K562 (cell line): Measurements from ENCODE around the gene ATRIP. TPM values are rescaled to one million over a fixed set of nuclear protein-coding genes. Genes with fewer than 3 reads are reported as not detected.

ENCODE experiments used
- ATAC-seq: fragments of 200-7000 bp; cut with Tn5 transposase; 3 replicates; pipeline ENCODE4 v1.9.1; 2020; ENCODE audit warnings: moderate library complexity
- BruUV-seq: library from RNA; stranded (reverse); fragments of 400-500 nt; replicated peaks from 2 replicates; lab custom pipeline; 2021; lab: Mats Ljungman, UMichigan
- CTCF ChIA-PET: fragments of 300-600 bp; formaldehyde crosslinking; extraction: SDS; loops from one replicate; lab custom pipeline; 2021; ENCODE audit warnings: low intra/inter-chr PET ratio; lab: Yijun Ruan, JAX
- POLR2A ChIA-PET: fragments of 300-600, 350-650 bp; sonication (Branson Sonifier 250); formaldehyde crosslinking; extraction: SDS; loops from one replicate; lab custom pipeline; 2021; ENCODE audit warnings: antibody characterized with exemption, inconsistent platforms; lab: Yijun Ruan, JAX
- DNase-seq, 4 experiments: peaks; one replicate each; pipeline versions ENCODE4 v3.0.0 to v3.0.0-alpha.2; 2011 to 2018; ENCODE audit warnings: low spot score in 3 of 4, mixed read lengths in 3 of 4; ENCODE audit errors: extremely low read depth in 1 of 4
- FAIRE-seq: peaks from 2 replicates; lab custom pipeline; 2011; peaks lifted over from hg19 to GRCh38; lab: Jason Lieb, UNC
- H2AFZ ChIP-seq: 2 replicates; pipeline ENCODE4 v1.6.0; 2011; ENCODE audit warnings: low read depth, low read length, control low read depth, inconsistent platforms
- H3K27ac ChIP-seq: fragments of 200-600 bp; 3 replicates; pipeline ENCODE4 v1.8.0; 2011; ENCODE audit warnings: low read depth, mild to moderate bottlenecking, control low read depth, inconsistent platforms, low read length, moderate library complexity, mixed read lengths; ENCODE audit errors: extremely low read depth
- H3K27me3 ChIP-seq, 2 experiments: fragments of 300-600 bp in 1 of 2; 2 replicates in 1 of 2; 3 replicates in 1 of 2; pipeline versions ENCODE4 v1.6.0 to v1.8.0; 2011; ENCODE audit warnings: inconsistent platforms in 2 of 2, low read length in 2 of 2, mild to moderate bottlenecking in 1 of 2, mixed read lengths in 1 of 2, moderate library complexity in 1 of 2; ENCODE audit not compliant: control insufficient read depth in 2 of 2, insufficient read depth in 2 of 2
- H3K36me3 ChIP-seq: fragments of 300-600 bp; 3 replicates; pipeline ENCODE4 v1.8.0; 2011; ENCODE audit warnings: mild to moderate bottlenecking, low read length, inconsistent platforms; ENCODE audit not compliant: control insufficient read depth, insufficient read depth
- H3K4me1 ChIP-seq, 2 experiments: fragments of 200-600 bp in 1 of 2; replicated peaks in 1 of 2; 2 replicates in 1 of 2; 3 replicates in 1 of 2; pipeline versions ENCODE4 v1.5.1 to v1.8.0; 2011; ENCODE audit warnings: inconsistent platforms in 2 of 2, low read length in 2 of 2, mild to moderate bottlenecking in 1 of 2, mixed read lengths in 1 of 2, moderate library complexity in 1 of 2; ENCODE audit not compliant: control insufficient read depth in 2 of 2, insufficient read depth in 2 of 2
- H3K4me2 ChIP-seq: 2 replicates; pipeline ENCODE4 v1.6.1; 2011; ENCODE audit warnings: low read length, control low read depth, inconsistent platforms, mixed read lengths; ENCODE audit not compliant: insufficient read depth
- H3K4me3 ChIP-seq: fragments of 200-600 bp; sonication (generic), shearing (Covaris generic); 2 replicates; pipeline ENCODE4 v1.5.1; 2016; ENCODE audit warnings: control low read depth, inconsistent platforms
- H3K79me2 ChIP-seq: fragments of 200-600 bp; 3 replicates; pipeline ENCODE4 v1.8.0; 2011; ENCODE audit warnings: low read length, inconsistent platforms; ENCODE audit not compliant: control insufficient read depth, insufficient read depth
- H3K9ac ChIP-seq, 2 experiments: 2 replicates each; pipeline versions ENCODE4 v1.6.0 to v1.6.1; 2011; ENCODE audit warnings: low read depth in 2 of 2, low read length in 2 of 2, control low read depth in 1 of 2, inconsistent platforms in 1 of 2, mild to moderate bottlenecking in 1 of 2, mixed read lengths in 1 of 2; ENCODE audit not compliant: insufficient read depth in 1 of 2
- H3K9me1 ChIP-seq: one replicate; pipeline ENCODE4 v1.6.0; 2011; ENCODE audit warnings: inconsistent platforms, mild to moderate bottlenecking, low read length, moderate library complexity; ENCODE audit not compliant: control insufficient read depth, insufficient read depth
- H3K9me3 ChIP-seq: replicated peaks from 2 replicates; pipeline ENCODE4 v1.5.1; 2011; ENCODE audit warnings: low read depth, low read length, inconsistent platforms; ENCODE audit not compliant: control insufficient read depth, insufficient read depth
- H4K20me1 ChIP-seq: replicated peaks from 2 replicates; pipeline ENCODE4 v1.6.1; 2011; ENCODE audit warnings: low read length, inconsistent platforms, mixed read lengths; ENCODE audit not compliant: control insufficient read depth, insufficient read depth
- BCL6 ChIP-seq: fragments of 250-450 bp; sonication (Bioruptor Pico); IDR thresholded peaks from 2 replicates; pipeline ENCODE4 v1.4.0; 2020
- CSDE1 ChIP-seq, 2 experiments: fragments of 450-650 bp; IDR thresholded peaks; 2 replicates each; pipeline ENCODE4 v1.6.1; 2016; ENCODE audit warnings: mild to moderate bottlenecking in 1 of 2
- PTTG1 ChIP-seq: fragments of 450-650 bp; IDR thresholded peaks from 2 replicates; pipeline ENCODE4 v1.6.1; 2016; ENCODE audit warnings: low read depth, mild to moderate bottlenecking, missing genetic modification characterization, missing compliant biosample characterization
- TCF3 ChIP-seq: sonication (generic); formaldehyde crosslinking; IDR thresholded peaks from 2 replicates; pipeline ENCODE4 v1.4.0; 2020; ENCODE audit warnings: mild to moderate bottlenecking, missing genetic modification reagents
- ZNF778 ChIP-seq: fragments of 450-650 bp; formaldehyde crosslinking; IDR thresholded peaks from 2 replicates; pipeline ENCODE4 v1.4.0; 2020; ENCODE audit warnings: mild to moderate bottlenecking, moderate library complexity
- WGBS: fragments of 100-300 bp; shearing (Covaris generic); methylation state at CpG from one replicate; pipeline ENCODE4 v1.1.6; 2016; ENCODE audit warnings: low coverage, mixed read lengths; ENCODE audit not compliant: insufficient coverage; ENCODE audit errors: missing lambda C conversion rate; 5-methylcytosine and 5-hydroxymethylcytosine counted together
- in situ Hi-C: fragments of 300-500 bp; cut with MboI; formaldehyde crosslinking; loops from 4 replicates; pipeline ENCODE4 v1.15.0; 2018; ENCODE audit warnings: inconsistent platforms, mixed read lengths
- intact Hi-C: fragments of 100-400 bp; cut with micrococcal nuclease; formaldehyde crosslinking; loops from 2 replicates; pipeline ENCODE4 v1.14.2; 2022
- polyA plus RNA-seq, 8 experiments: library from polyadenylated mRNA; depleted of rRNA in 4 of 8; stranded (reverse) in 5 of 8; unstranded in 3 of 8; fragments of >200 nt; fragmentation: Nextera tagmentation in 2 of 8; fragmentation: Illumina TruSeq in 1 of 8; extraction: Ambion mirVana in 2 of 8; extraction: Trizol in 1 of 8; gene quantifications; 2 replicates each; pipeline versions ENCODE4 v1.2.1 to v1.2.3, GENCODE V29; 2011 to 2014; ENCODE audit warnings: inconsistent platforms in 1 of 8, missing spikeins in 1 of 8
- total RNA-seq, 7 experiments: library from RNA; depleted of rRNA in 6 of 7; stranded (reverse); fragments of >200 nt in 6 of 7; fragmentation: Illumina TruSeq in 2 of 7; extraction: Trizol in 2 of 7; gene quantifications; 2 replicates each; pipeline versions ENCODE4 v1.2.1 to v1.2.3, GENCODE V29; 2011 to 2021; ENCODE audit warnings: low replicate concordance in 1 of 7
- TF ChIP-seq, protein P1 (sequence below): sonication (generic); formaldehyde crosslinking; IDR thresholded peaks from 2 replicates; pipeline ENCODE4 v1.8.0; 2022; ENCODE audit warnings: missing genetic modification reagents, mild to moderate bottlenecking, borderline replicate concordance
- TF ChIP-seq, protein P2 (sequence below): fragments of 200-800 bp; sonication (Bioruptor generic); IDR thresholded peaks from 2 replicates; pipeline ENCODE4 v1.6.1; 2017; ENCODE audit warnings: missing genetic modification characterization, missing compliant biosample characterization
- TF ChIP-seq, protein P3 (sequence below): conservative IDR thresholded peaks from 2 replicates; pipeline ENCODE4 v1.6.1; 2011; ENCODE audit warnings: low read depth, mild to moderate bottlenecking, low read length; ENCODE audit not compliant: control insufficient read depth
- TF ChIP-seq, protein P4 (sequence below), 2 experiments: fragments of 450-650 bp in 1 of 2; sonication (generic) in 1 of 2; formaldehyde crosslinking; conservative IDR thresholded peaks; 2 replicates each; pipeline versions ENCODE4 v1.4.0 to v1.8.1; 2020 to 2022; ENCODE audit warnings: mild to moderate bottlenecking in 1 of 2, missing genetic modification reagents in 1 of 2

The ATRIP gene
- total and polyA plus RNA-seq, 9 of the 15 experiments (the other 6 are each of a cell fraction or from before 2014, with no cell fraction given), result 1.7 to 15.7 (median 10.5) TPM

DNA sequence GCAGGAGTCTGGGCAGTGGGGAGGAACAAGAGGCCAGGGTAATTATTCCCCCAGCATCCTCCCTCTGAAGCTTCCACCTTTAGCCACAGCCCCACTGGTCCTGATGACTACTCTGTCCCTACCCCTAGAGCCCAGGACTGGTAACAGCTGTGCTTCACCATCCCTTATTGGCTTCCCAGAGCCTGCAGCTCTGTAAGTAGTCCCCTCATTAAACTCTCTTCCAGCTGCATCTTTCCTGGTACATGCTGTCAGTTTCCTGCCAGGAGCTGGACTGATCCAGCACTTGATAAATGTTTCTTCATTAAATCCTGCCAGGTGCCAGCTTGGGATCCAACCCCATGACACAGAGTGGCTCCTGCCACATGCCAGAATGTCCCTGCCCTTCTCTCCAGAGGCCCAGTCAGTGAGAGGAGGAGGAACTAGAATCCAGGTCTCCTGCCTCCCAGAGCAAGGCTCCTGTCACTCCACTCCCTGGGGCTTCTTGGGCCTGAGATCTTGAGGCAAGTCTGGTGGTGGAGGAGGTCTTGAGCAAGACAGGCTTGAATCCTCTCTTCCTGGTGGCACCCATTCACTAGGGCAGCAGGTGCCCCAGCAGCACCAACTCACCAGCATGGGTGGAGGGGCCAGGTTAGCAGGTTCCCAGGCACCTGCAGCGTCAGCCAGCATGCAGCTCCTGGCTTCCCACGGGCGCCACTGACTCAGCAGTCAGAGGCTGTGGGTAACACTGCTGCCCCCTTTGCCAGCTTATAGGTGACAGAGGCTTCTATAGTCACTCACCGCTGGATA lies 47.0 kb upstream of the ATRIP start:
- Histone ChIP-seq H3K4me2 (no peak overlapping the region), H3K27me3 (no peaks in the 10 kb centered on the region), H3K9ac (peak overlapping the region in 1 of 2 experiments; percentile 64; a peak in 1 of 4 replicates), H3K36me3 (no peaks in the 10 kb centered on the region), H3K9me1 (no peaks in the 10 kb centered on the region), H2AFZ (no peak overlapping the region), H3K27ac (no peak overlapping the region), H3K9me3 (no peaks in the 10 kb centered on the region), H3K79me2 (no peaks in the 10 kb centered on the region), H3K4me1 (peaks cover 0 to 7% of the 10 kb centered on the region in 2 experiments; a peak in 1 of 5 replicates), H4K20me1 (no peaks in the 10 kb centered on the region), H3K4me3 (no peak overlapping the region)
- DNase-seq (peak in 2 of 4 experiments; percentile 3 to 5), ATAC-seq (peak; percentile 44; the same call in 1 of the 3 replicates), FAIRE-seq (no peak)
- TF ChIP-seq, protein P1, sequence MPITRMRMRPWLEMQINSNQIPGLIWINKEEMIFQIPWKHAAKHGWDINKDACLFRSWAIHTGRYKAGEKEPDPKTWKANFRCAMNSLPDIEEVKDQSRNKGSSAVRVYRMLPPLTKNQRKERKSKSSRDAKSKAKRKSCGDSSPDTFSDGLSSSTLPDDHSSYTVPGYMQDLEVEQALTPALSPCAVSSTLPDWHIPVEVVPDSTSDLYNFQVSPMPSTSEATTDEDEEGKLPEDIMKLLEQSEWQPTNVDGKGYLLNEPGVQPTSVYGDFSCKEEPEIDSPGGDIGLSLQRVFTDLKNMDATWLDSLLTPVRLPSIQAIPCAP (CRISPR knock-in tag), result no peak
- TF ChIP-seq, protein P2, sequence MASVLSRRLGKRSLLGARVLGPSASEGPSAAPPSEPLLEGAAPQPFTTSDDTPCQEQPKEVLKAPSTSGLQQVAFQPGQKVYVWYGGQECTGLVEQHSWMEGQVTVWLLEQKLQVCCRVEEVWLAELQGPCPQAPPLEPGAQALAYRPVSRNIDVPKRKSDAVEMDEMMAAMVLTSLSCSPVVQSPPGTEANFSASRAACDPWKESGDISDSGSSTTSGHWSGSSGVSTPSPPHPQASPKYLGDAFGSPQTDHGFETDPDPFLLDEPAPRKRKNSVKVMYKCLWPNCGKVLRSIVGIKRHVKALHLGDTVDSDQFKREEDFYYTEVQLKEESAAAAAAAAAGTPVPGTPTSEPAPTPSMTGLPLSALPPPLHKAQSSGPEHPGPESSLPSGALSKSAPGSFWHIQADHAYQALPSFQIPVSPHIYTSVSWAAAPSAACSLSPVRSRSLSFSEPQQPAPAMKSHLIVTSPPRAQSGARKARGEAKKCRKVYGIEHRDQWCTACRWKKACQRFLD, result no peak
- TF ChIP-seq ZNF778 (CRISPR knock-in tag), result no peak
- no peak for TF ChIP-seq TCF3 (CRISPR knock-in tag)
- TF ChIP-seq BCL6 (CRISPR knock-in tag), result no peak
- no peak for TF ChIP-seq CSDE1 (IDR thresholded peaks at IDR 0.05)
- no peak for TF ChIP-seq PTTG1
- TF ChIP-seq, protein P3, sequence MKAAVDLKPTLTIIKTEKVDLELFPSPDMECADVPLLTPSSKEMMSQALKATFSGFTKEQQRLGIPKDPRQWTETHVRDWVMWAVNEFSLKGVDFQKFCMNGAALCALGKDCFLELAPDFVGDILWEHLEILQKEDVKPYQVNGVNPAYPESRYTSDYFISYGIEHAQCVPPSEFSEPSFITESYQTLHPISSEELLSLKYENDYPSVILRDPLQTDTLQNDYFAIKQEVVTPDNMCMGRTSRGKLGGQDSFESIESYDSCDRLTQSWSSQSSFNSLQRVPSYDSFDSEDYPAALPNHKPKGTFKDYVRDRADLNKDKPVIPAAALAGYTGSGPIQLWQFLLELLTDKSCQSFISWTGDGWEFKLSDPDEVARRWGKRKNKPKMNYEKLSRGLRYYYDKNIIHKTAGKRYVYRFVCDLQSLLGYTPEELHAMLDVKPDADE, result no peak
- TF ChIP-seq, protein P4, sequence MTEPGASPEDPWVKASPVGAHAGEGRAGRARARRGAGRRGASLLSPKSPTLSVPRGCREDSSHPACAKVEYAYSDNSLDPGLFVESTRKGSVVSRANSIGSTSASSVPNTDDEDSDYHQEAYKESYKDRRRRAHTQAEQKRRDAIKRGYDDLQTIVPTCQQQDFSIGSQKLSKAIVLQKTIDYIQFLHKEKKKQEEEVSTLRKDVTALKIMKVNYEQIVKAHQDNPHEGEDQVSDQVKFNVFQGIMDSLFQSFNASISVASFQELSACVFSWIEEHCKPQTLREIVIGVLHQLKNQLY (CRISPR knock-in tag; conservative IDR thresholded peaks at IDR 0.05), result no peak
- CTCF ChIA-PET, result interaction anchor here (1.3 to 3.0 kb wide), 2 partner anchors 36 to 126 kb away, joined by 4 to 28 read pairs; no protein-coding TSS in a partner anchor
- no TSS peak for BruUV-seq
- 0% methylated on average over 4 of the region's 4 CpGs for WGBS
- intact Hi-C loops, result loop anchor here (5.0 to 10.0 kb wide), 3 partner anchors 105 to 205 kb away; partner anchors contain the start of gene SHISA5
- in situ Hi-C loops, result loop anchor here (5.0 kb wide), 1 partner anchor 38 kb away; no protein-coding TSS in a partner anchor
- POLR2A ChIA-PET, result no interaction called here
